GM12891 (cell line): Measurements from ENCODE around the gene PGLYRP2.

Source experiments
- POLR2A ChIP-seq: IDR thresholded peaks from 2 replicates; pipeline ENCODE4 v1.6.1; 2011; ENCODE audit warnings: low read depth, low read length, control low read depth
- POLR2AphosphoS5 ChIP-seq: IDR thresholded peaks from 2 replicates; pipeline ENCODE4 v1.6.1; 2011; ENCODE audit warnings: low read depth, low read length, control low read depth

DNA sequence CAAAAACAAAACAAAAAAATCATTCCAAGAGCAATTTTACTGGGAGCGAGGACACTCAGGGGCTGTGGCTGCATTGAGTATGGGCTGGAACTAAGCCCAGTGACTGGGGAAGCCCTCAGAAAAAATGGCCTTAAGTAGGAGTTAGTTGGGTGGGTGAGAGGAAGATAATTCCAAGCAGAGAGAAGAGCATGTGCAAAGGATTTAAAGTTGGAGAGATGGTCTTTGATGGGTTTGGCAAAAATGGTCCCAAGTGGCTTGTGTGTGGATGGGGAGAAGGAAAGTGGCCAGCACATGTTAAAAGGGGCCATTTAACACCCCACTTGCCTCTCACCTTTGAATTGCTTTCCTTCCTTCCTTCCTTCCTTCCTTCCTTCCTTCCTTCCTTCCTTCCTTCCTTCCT lies 22.3 kb upstream of the PGLYRP2 start:
- no peak for TF ChIP-seq POLR2A
- TF ChIP-seq POLR2AphosphoS5, result no peak
